ENCODE data around the gene PHF1. TPM values are rescaled to one million over a fixed set of nuclear protein-coding genes. Genes with fewer than 3 reads are reported as not detected.
A peak's percentile ranks its signal among the peaks of the same experiment; 100 is the strongest.

PHF1 gene
- total and polyA plus RNA-seq, 2 of the 13 experiments (the other 11 are each of a cell fraction or from before 2014, with no cell fraction given), result 25.4 to 61.9 TPM

- no peak for TF ChIP-seq SETDB1 (CRISPR knock-in tag; IDR thresholded peaks at IDR 0.05; ENCODE audit: borderline replicate concordance)
- no peak for TF ChIP-seq ZNF501 (CRISPR knock-in tag; IDR thresholded peaks at IDR 0.05)
- TF ChIP-seq ZBTB25 (CRISPR knock-in tag; IDR thresholded peaks at IDR 0.05), result no peak
- TF ChIP-seq ADNP (CRISPR knock-in tag; IDR thresholded peaks at IDR 0.05), result no peak
- TF ChIP-seq CERS6 (CRISPR knock-in tag; IDR thresholded peaks at IDR 0.05), result no peak
- no peak for TF ChIP-seq FOSL1 (CRISPR knock-in tag; IDR thresholded peaks at IDR 0.05; ENCODE audit: borderline replicate concordance)
- TF ChIP-seq CC2D1A (CRISPR knock-in tag; IDR thresholded peaks at IDR 0.05), result no peak
- TF ChIP-seq ZNF3 (CRISPR knock-in tag; IDR thresholded peaks at IDR 0.05), result no peak
- no peak for TF ChIP-seq ATF1 (CRISPR knock-in tag; IDR thresholded peaks at IDR 0.05)
- no peak for TF ChIP-seq PAF1 (CRISPR knock-in tag; IDR thresholded peaks at IDR 0.05)
- no peak for TF ChIP-seq ZNF253 (CRISPR knock-in tag; IDR thresholded peaks at IDR 0.05; ENCODE audit: borderline replicate concordance)
- no peak for TF ChIP-seq FOXA1 (IDR thresholded peaks at IDR 0.05)
- no peak for TF ChIP-seq FOXA1 (CRISPR knock-in tag; IDR thresholded peaks at IDR 0.05)
- peak; percentile 9; the same call in 1 of the 2 replicates for TF ChIP-seq ZNF609 (CRISPR knock-in tag; IDR thresholded peaks at IDR 0.05; ENCODE audit: borderline replicate concordance)
- TF ChIP-seq HMGA1 (CRISPR knock-in tag; conservative IDR thresholded peaks at IDR 0.05), result no peak
- TF ChIP-seq ZNF552 (CRISPR knock-in tag; IDR thresholded peaks at IDR 0.05; ENCODE audit: borderline replicate concordance), result no peak
- no peak for TF ChIP-seq ZNF138 (CRISPR knock-in tag; IDR thresholded peaks at IDR 0.05; ENCODE audit: low read depth)
- no peak for TF ChIP-seq NFIB (CRISPR knock-in tag; IDR thresholded peaks at IDR 0.05; ENCODE audit: borderline replicate concordance)
- peak; percentile 36 for TF ChIP-seq AGO2 (optimal IDR thresholded peaks at IDR 0.05; ENCODE audit: low read depth, low read length)
- no peak for TF ChIP-seq ZNF546 (CRISPR knock-in tag; conservative IDR thresholded peaks at IDR 0.05)
- no peak for TF ChIP-seq SSRP1 (CRISPR knock-in tag; IDR thresholded peaks at IDR 0.05)
- TF ChIP-seq ZNF776 (CRISPR knock-in tag; IDR thresholded peaks at IDR 0.05), result no peak
- no peak for TF ChIP-seq SMARCC2 (IDR thresholded peaks at IDR 0.05)
- TF ChIP-seq MTF1 (CRISPR knock-in tag; IDR thresholded peaks at IDR 0.05), result no peak
- TF ChIP-seq SMARCE1 (IDR thresholded peaks at IDR 0.05; ENCODE audit: borderline replicate concordance), result no peak
- TF ChIP-seq MTA1 (CRISPR knock-in tag; IDR thresholded peaks at IDR 0.05; ENCODE audit: borderline replicate concordance), result no peak
- no peak for TF ChIP-seq FOXA3 (CRISPR knock-in tag; IDR thresholded peaks at IDR 0.05)
Measured at GRCh38 chr6:33417128-33417902, 6.5 kb downstream of the PHF1 start (continued).
